ENCODE measurements around the gene PDX1. TPM values are rescaled to one million over a fixed set of nuclear protein-coding genes. Genes with fewer than 3 reads are reported as not detected.

Gene PDX1
- total RNA-seq, 1 donor from 2014 or later: not detected

GRCh38 chr13:27925220-27925991 lies 5.6 kb downstream of the PDX1 start:
- Histone ChIP-seq H3K27me3 (ENCODE audit: control insufficient read depth, insufficient read depth, low read length) (peaks cover 98% of the 10 kb centered on the region), H3K36me3 (ENCODE audit: control insufficient read depth, insufficient read depth, low read length) (no peaks in the 10 kb centered on the region), H3K4me3 (ENCODE audit: low read depth, low read length) (no peak overlapping the region)
- no peak for DNase-seq (ENCODE audit: low read depth)
- no peak for TF ChIP-seq CTCF (IDR thresholded peaks at IDR 0.05; ENCODE audit: insufficient read depth, low read length, poor library complexity, severe bottlenecking)

- no peak for TF ChIP-seq CTCF (IDR thresholded peaks at IDR 0.05; ENCODE audit: insufficient read depth, low read length, poor library complexity, severe bottlenecking)
- H3K36me3 ChIP-seq (ENCODE audit: control insufficient read depth, insufficient read depth, low read length): no peaks in the 10 kb centered on the region
Observed at GRCh38 chr13:27926644-27927434, 7.0 kb downstream of the PDX1 start.

GRCh38 chr13:27927444-27928352 lies 7.9 kb downstream of the PDX1 start:
- Histone ChIP-seq H3K27me3 (ENCODE audit: control insufficient read depth, insufficient read depth, low read length) (peaks cover 78% of the 10 kb centered on the region), H3K36me3 (ENCODE audit: control insufficient read depth, insufficient read depth, low read length) (no peaks in the 10 kb centered on the region), H3K4me3 (ENCODE audit: low read depth, low read length) (no peak overlapping the region)
- DNase-seq (ENCODE audit: low read depth): no peak
- no peak for TF ChIP-seq CTCF (IDR thresholded peaks at IDR 0.05; ENCODE audit: insufficient read depth, low read length, poor library complexity, severe bottlenecking)

More at GRCh38 chr13:27926644-27927434, 7.0 kb downstream of the PDX1 start:
- Histone ChIP-seq H3K4me3 (ENCODE audit: low read depth, low read length) (no peak overlapping the region), H3K27me3 (ENCODE audit: control insufficient read depth, insufficient read depth, low read length) (peaks cover 87% of the 10 kb centered on the region)
- no peak for DNase-seq (ENCODE audit: low read depth)

- no peaks in the 10 kb centered on the region for H3K36me3 ChIP-seq (ENCODE audit: control insufficient read depth, insufficient read depth, low read length)
- H3K4me3 ChIP-seq (ENCODE audit: low read depth, low read length): no peak overlapping the region
- no peak for TF ChIP-seq CTCF (IDR thresholded peaks at IDR 0.05; ENCODE audit: insufficient read depth, low read length, poor library complexity, severe bottlenecking)
- peaks cover 72% of the 10 kb centered on the region for H3K27me3 ChIP-seq (ENCODE audit: control insufficient read depth, insufficient read depth, low read length)
- DNase-seq (ENCODE audit: low read depth): no peak
Observed at GRCh38 chr13:27928353-27928804, 8.6 kb downstream of the PDX1 start.

GRCh38 chr13:27928805-27929753 lies 9.3 kb downstream of the PDX1 start:
- H3K36me3 ChIP-seq (ENCODE audit: control insufficient read depth, insufficient read depth, low read length): no peaks in the 10 kb centered on the region

More at GRCh38 chr13:27928805-27929753, 9.3 kb downstream of the PDX1 start:
- TF ChIP-seq CTCF (IDR thresholded peaks at IDR 0.05; ENCODE audit: insufficient read depth, low read length, poor library complexity, severe bottlenecking): no peak
- peaks cover 67% of the 10 kb centered on the region for H3K27me3 ChIP-seq (ENCODE audit: control insufficient read depth, insufficient read depth, low read length)
- DNase-seq (ENCODE audit: low read depth): no peak
- no peak overlapping the region for H3K4me3 ChIP-seq (ENCODE audit: low read depth, low read length)

Data from kidney epithelial cell (primary cell).